Activated CD8-positive, alpha-beta T cell treated with anti-CD3 and anti-CD28 coated beads, Interleukin-2, amount 10 ng/mL, durations not matched to agents 7 days and 5 days (primary cell): ENCODE results near the gene LBHD1. TPM values are rescaled to one million over a fixed set of nuclear protein-coding genes. Genes with fewer than 3 reads are reported as not detected.
"Not testable (repeated sequence)": the region's sequence is repeated elsewhere in the genome, so short reads cannot be mapped to it uniquely, and the experiment has no call there.

Experiments
- ATAC-seq: fragments of 150-1000 bp; cut with Tn5 transposase; one replicate; pipeline ENCODE4 v1.10.0; 2021; ENCODE audit warnings: moderate library complexity
- CTCF ChIA-PET: fragments of 350-600 bp; sonication (Branson Sonifier 250); formaldehyde crosslinking; loops from one replicate; lab custom pipeline; 2021; ENCODE audit warnings: antibody characterized with exemption; lab: Charles Lee
- POLR2A ChIA-PET: fragments of 350-600 bp; sonication (Branson Sonifier 250); formaldehyde crosslinking; loops from one replicate; lab custom pipeline; 2021; ENCODE audit warnings: antibody characterized with exemption; lab: Charles Lee
- DNase-seq: peaks from one replicate; pipeline ENCODE4 v3.0.0-alpha.2; 2020
- H3K27ac Mint-ChIP-seq: one replicate; pipeline ENCODE4 v1.8.0; 2021; ENCODE audit warnings: mild to moderate bottlenecking, mixed read lengths
- H3K27me3 Mint-ChIP-seq: one replicate; pipeline ENCODE4 v1.8.0; 2021; ENCODE audit warnings: low read depth, mixed read lengths
- H3K36me3 Mint-ChIP-seq: one replicate; pipeline ENCODE4 v1.8.0; 2021; ENCODE audit warnings: low read depth, mixed read lengths
- H3K4me1 Mint-ChIP-seq: one replicate; pipeline ENCODE4 v1.8.0; 2021; ENCODE audit warnings: low read depth, mixed read lengths
- H3K4me3 Mint-ChIP-seq: one replicate; pipeline ENCODE4 v1.8.0; 2021; ENCODE audit warnings: mild to moderate bottlenecking, mixed read lengths
- H3K9me3 Mint-ChIP-seq: one replicate; pipeline ENCODE4 v1.8.0; 2022; ENCODE audit warnings: mixed read lengths; ENCODE audit not compliant: insufficient read depth
- total RNA-seq, 2 experiments: library from RNA; stranded (reverse); gene quantifications; one replicate each; pipeline ENCODE4 v1.2.3, GENCODE V29; 2021

LBHD1 gene
- total RNA-seq, 2 experiments from 2014 or later: 22.3 to 25.0 TPM

DNA sequence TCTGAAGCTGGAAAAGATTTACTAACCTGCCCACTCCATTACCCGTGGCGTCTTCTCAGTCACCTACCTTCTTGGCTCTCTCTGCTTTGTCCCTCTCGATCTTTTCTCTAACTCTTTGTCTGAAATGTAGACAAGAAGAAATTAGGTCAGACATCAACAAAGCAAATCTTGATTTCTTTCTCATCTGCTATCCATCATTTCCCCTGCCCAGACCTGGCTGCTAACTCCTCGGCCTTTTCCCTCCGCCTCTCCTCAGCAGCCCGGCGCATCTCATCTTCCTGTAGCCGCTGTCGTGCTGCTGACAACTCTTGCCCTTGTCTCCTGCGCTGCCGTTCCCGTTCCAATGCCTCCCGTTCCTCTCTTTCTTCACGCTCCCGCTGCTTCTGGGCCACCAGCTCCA is 5.6 kb upstream of the LBHD1 start:
- Mint-ChIP-seq H3K27me3 (no peaks in the 10 kb centered on the region), H3K9me3 (no peaks in the 10 kb centered on the region), H3K4me3 (peak overlapping the region; percentile 92), H3K4me1 (peaks cover 54% of the 10 kb centered on the region), H3K27ac (peak overlapping the region; percentile 87), H3K36me3 (peaks cover 43% of the 10 kb centered on the region)
- no peak for DNase-seq
- ATAC-seq: no peak
- ChIA-PET CTCF (interaction anchor here (1.4 to 7.0 kb wide), 4 partner anchors 13 to 85 kb away, joined by 4 to 77 read pairs (median 6); partner anchors contain the start of genes C11orf98, MTA2 and TUT1), POLR2A (interaction anchor here (1.3 to 4.8 kb wide), 3 partner anchors 13 to 164 kb away, joined by 3 to 32 read pairs (median 8); partner anchors contain the start of genes C11orf98, CSKMT and INTS5)

DNA sequence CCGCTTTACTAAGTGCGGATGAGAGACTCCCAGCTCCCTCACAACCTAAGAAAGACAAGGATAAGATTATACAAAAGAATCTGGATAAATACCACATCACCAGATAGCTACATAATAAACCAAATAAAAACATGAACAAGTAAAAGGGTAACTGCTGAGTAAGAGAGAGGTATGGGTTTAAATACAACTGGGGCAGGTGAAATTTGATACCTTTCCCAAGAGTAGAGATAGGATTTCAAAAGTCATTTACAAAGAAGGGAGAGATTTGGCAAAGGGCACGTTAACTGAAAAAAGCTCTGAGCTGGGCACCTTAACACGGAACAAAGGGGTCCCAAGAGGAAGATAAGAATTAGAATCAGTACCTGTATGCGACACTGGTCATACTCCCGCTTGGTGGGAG is 5.1 kb upstream of the LBHD1 start:
- peaks cover 59% of the 10 kb centered on the region for H3K4me1 Mint-ChIP-seq
- no peak for DNase-seq
- H3K4me3 Mint-ChIP-seq: peak overlapping the region; percentile 47
- POLR2A ChIA-PET: interaction anchor here (1.3 to 4.8 kb wide), 5 partner anchors 10 to 179 kb away, joined by 3 to 32 read pairs (median 8); partner anchors contain the start of genes C11orf98, CSKMT and INTS5
- H3K36me3 Mint-ChIP-seq: peaks cover 48% of the 10 kb centered on the region
- no peaks in the 10 kb centered on the region for H3K27me3 Mint-ChIP-seq
- CTCF ChIA-PET: interaction anchor here (1.3 to 7.0 kb wide), 5 partner anchors 13 to 85 kb away, joined by 3 to 77 read pairs (median 5); partner anchors contain the start of genes C11orf98, MTA2 and TUT1
- peak overlapping the region; percentile 87 for H3K27ac Mint-ChIP-seq
- H3K9me3 Mint-ChIP-seq: no peaks in the 10 kb centered on the region
- no peak for ATAC-seq

DNA sequence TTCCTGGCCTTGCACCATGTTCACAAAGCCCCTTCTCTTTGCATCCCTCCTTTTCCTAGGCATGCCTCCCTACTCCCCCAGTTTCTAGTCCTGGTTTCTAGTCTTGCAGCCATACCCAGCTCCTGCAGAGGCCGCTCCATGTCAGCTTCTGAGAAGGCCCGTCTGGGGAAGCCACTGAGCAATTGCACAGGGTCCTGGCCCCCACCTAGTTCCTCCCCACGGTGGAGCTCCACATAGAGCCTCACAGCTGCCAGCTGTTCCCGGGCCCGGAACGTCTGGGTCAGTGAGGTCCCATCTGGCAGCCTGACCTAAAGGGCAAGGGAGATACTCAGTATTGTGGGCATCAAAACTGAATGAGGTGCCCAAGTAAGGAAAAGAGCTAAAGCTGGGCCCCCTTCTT is 4.6 kb upstream of the LBHD1 start:
- peak overlapping the region; percentile 47 for H3K4me3 Mint-ChIP-seq

DNA sequence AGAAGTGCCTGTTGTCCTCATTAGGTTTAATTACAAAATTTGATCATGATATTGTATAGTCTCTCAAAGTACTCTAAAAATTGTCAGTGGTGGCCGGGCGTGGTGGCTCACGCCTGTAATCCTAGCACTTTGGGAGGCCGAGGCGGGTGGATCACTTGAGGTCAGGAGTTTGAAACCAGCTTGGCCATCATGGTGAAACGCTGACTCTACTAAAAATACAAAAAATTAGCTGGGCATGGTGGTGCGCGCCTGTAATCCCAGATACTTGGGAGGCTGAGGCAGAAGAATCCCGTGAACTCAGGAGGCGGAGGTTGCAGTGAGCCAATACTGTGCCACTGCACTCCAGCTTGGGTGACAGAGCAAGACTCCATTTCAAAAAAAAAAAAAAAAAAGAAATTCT is 3.3 kb upstream of the LBHD1 start:
- ATAC-seq, H3K27me3 Mint-ChIP-seq, H3K9me3 Mint-ChIP-seq, H3K4me3 Mint-ChIP-seq, H3K27ac Mint-ChIP-seq, DNase-seq: not testable (repeated sequence)
- H3K4me1 Mint-ChIP-seq: peaks cover 65% of the 10 kb centered on the region
- ChIA-PET CTCF (interaction anchor here (1.2 to 1.6 kb wide), 2 partner anchors 52 to 111 kb away, joined by 3 to 4 read pairs; partner anchors contain the start of genes HNRNPUL2 and TTC9C), POLR2A (interaction anchor here (1.0 to 4.8 kb wide), 7 partner anchors 8 to 166 kb away, joined by 3 to 32 read pairs (median 6); partner anchors contain the start of genes C11orf98, CSKMT and TUT1)
- peaks cover 58% of the 10 kb centered on the region for H3K36me3 Mint-ChIP-seq

More for the DNA sequence above, 4.6 kb upstream of the LBHD1 start:
- no peaks in the 10 kb centered on the region for H3K9me3 Mint-ChIP-seq
- POLR2A ChIA-PET: interaction anchor here (1.0 to 4.8 kb wide), 7 partner anchors 9 to 179 kb away, joined by 3 to 32 read pairs (median 3); partner anchors contain the start of genes C11orf98, CSKMT, INTS5 and TUT1
- no peak overlapping the region for H3K27ac Mint-ChIP-seq
- CTCF ChIA-PET: interaction anchor here (1.3 to 7.0 kb wide), 5 partner anchors 12 to 84 kb away, joined by 3 to 77 read pairs (median 5); partner anchors contain the start of genes C11orf98, MTA2 and TUT1
- DNase-seq (no peak), ATAC-seq (no peak)
- H3K27me3 Mint-ChIP-seq: no peaks in the 10 kb centered on the region
- H3K4me1 Mint-ChIP-seq: peaks cover 60% of the 10 kb centered on the region
- H3K36me3 Mint-ChIP-seq: peaks cover 50% of the 10 kb centered on the region

DNA sequence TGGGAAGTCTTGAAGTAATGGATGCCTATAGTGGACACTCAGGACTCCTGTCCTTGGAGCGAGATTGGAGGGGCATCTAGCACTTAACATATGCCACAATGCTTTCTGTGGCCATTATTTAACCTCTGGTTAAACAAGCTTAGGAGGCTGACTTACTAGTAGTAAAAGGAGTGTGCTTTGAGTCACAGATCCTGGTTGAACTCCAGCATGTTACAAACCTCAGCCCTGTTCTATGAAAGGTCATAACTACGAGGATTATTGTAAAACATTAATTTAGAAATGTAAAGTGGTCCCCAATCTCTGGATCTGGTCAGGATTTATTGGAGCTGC is 1.1 kb upstream of the LBHD1 start:
- POLR2A ChIA-PET: interaction anchor here (1.3 to 6.0 kb wide), 6 partner anchors 8 to 168 kb away, joined by 3 to 39 read pairs (median 21); partner anchors contain the start of genes BSCL2, C11orf98, CSKMT and GNG3
- CTCF ChIA-PET: interaction anchor here (1.0 to 3.3 kb wide), 4 partner anchors 22 to 74 kb away, joined by 3 to 12 read pairs (median 3); partner anchors contain the start of genes B3GAT3 and EML3
- Mint-ChIP-seq H3K4me3 (peak overlapping the region; percentile 99), H3K36me3 (peaks cover 62% of the 10 kb centered on the region), H3K27me3 (no peaks in the 10 kb centered on the region), H3K9me3 (no peaks in the 10 kb centered on the region), H3K27ac (peak overlapping the region; percentile 99), H3K4me1 (peaks cover 68% of the 10 kb centered on the region)
- no peak for DNase-seq
- ATAC-seq: no peak

DNA sequence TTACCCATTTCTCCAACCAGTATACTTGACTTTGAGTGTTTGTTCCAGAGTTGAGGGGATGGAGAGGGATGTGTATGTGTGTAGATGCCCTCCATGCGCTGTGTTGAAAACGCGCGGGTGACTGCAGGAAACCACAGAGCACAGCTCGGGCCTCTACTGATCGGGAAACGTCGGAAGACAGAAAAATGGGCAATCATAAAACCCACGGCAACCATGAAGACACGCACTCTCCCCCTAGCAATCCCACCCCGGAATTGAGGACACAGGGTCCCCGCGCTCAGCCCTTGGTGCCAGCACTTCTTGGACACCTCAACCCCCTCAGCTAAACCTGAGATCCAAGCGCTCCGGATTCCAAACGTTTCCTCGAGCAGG is 845 bp downstream of the LBHD1 start:
- ChIA-PET CTCF (interaction anchor here (0.9 to 3.5 kb wide), 9 partner anchors 9 to 115 kb away, joined by 3 to 13 read pairs (median 8); partner anchors contain the start of genes EML3, LRRN4CL, TAF6L and TUT1), POLR2A (interaction anchor here (0.6 to 6.0 kb wide), 27 partner anchors 8 to 211 kb away, joined by 3 to 39 read pairs (median 6); partner anchors contain the start of genes BSCL2, EML3, HNRNPUL2 and INTS5)
- ATAC-seq: peak; percentile 20
- H3K27me3 Mint-ChIP-seq: no peaks in the 10 kb centered on the region
- peak overlapping the region; percentile 99 for H3K27ac Mint-ChIP-seq
- H3K36me3 Mint-ChIP-seq: peaks cover 61% of the 10 kb centered on the region
- H3K4me3 Mint-ChIP-seq: peak overlapping the region; percentile 99
- DNase-seq: no peak
- no peaks in the 10 kb centered on the region for H3K9me3 Mint-ChIP-seq
- H3K4me1 Mint-ChIP-seq: peaks cover 66% of the 10 kb centered on the region

DNA sequence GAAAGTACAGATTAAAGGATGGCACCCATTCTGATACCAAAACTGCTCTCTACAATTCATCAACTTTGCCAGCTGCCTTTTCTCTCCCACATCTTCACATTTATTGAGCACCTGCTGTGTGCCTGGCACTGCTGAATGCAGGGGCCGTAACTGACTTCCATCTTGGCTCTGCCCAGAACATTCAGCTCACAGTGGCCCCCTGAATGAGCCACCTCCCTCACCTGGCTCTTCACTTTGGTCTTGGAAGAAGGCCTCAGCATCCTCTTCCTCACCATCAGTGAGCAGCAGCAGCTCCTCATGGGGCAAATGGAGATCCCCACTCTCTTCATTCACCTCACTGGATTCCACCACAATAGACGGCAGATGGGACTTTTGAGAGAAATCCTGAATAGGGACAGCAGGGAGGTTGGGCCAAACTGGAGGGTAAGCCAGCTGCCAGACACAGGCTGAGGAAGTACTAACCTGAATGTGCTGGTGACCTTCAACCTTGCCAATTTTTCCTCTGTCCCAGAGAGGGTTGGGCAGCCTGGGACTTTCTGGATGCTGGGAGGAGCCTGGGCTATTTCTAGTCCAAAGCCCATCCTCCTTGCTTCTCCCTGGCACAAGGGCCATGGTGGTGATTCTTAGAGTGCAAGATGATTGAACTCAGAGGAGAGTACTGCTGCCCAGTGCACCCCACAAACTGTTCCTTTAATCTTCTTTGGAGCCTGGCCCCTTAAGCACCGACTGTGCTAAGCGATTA is 2.5 kb downstream of the LBHD1 start:
- ATAC-seq: no peak
- no peaks in the 10 kb centered on the region for H3K9me3 Mint-ChIP-seq
- peak overlapping the region; percentile 99 for H3K4me3 Mint-ChIP-seq
- POLR2A ChIA-PET: interaction anchor here (1.0 to 6.0 kb wide), 7 partner anchors 17 to 171 kb away, joined by 3 to 39 read pairs (median 21); partner anchors contain the start of genes B3GAT3, GANAB, INTS5 and TUT1
- DNase-seq: no peak
- no peaks in the 10 kb centered on the region for H3K27me3 Mint-ChIP-seq
- CTCF ChIA-PET: interaction anchor here (1.1 to 3.5 kb wide), 4 partner anchors 16 to 117 kb away, joined by 3 to 11 read pairs (median 4); partner anchors contain the start of genes INTS5 and TUT1
- H3K36me3 Mint-ChIP-seq: peaks cover 70% of the 10 kb centered on the region
- H3K27ac Mint-ChIP-seq: peak overlapping the region; percentile 99
- H3K4me1 Mint-ChIP-seq: peaks cover 63% of the 10 kb centered on the region

DNA sequence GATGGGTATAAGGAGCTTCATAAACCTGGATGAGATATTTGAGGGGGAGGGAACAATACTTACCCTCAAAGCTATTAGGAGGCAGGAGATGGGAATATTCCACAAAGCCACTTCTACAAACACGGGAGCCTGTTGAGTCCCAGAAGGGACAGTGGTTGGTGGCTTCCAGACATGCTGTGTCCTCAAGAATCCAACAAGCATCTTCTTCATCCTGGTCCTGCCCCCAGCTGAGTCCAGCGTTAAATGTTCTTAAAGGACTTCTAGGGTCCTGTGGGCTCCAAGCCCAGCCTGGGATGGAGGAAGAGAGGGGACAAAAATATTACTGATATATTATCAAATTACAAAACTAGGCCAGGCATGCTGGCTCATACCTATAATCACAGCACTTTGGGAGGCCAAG is 4.6 kb downstream of the LBHD1 start:
- H3K36me3 Mint-ChIP-seq: peaks cover 68% of the 10 kb centered on the region
- ChIA-PET POLR2A (interaction anchor here (1.0 to 6.1 kb wide), 13 partner anchors 9 to 188 kb away, joined by 3 to 76 read pairs (median 7); partner anchors contain the start of genes B3GAT3, GANAB, INTS5 and MTA2), CTCF (interaction anchor here (0.9 to 2.1 kb wide), 6 partner anchors 11 to 119 kb away, joined by 3 to 12 read pairs (median 3); partner anchors contain the start of genes MTA2 and TUT1)
- peak overlapping the region; percentile 98 for H3K4me3 Mint-ChIP-seq
- peaks cover 56% of the 10 kb centered on the region for H3K4me1 Mint-ChIP-seq
- no peaks in the 10 kb centered on the region for H3K9me3 Mint-ChIP-seq
- DNase-seq (no peak), ATAC-seq (no peak)
- no peaks in the 10 kb centered on the region for H3K27me3 Mint-ChIP-seq
- H3K27ac Mint-ChIP-seq: peak overlapping the region; percentile 93

DNA sequence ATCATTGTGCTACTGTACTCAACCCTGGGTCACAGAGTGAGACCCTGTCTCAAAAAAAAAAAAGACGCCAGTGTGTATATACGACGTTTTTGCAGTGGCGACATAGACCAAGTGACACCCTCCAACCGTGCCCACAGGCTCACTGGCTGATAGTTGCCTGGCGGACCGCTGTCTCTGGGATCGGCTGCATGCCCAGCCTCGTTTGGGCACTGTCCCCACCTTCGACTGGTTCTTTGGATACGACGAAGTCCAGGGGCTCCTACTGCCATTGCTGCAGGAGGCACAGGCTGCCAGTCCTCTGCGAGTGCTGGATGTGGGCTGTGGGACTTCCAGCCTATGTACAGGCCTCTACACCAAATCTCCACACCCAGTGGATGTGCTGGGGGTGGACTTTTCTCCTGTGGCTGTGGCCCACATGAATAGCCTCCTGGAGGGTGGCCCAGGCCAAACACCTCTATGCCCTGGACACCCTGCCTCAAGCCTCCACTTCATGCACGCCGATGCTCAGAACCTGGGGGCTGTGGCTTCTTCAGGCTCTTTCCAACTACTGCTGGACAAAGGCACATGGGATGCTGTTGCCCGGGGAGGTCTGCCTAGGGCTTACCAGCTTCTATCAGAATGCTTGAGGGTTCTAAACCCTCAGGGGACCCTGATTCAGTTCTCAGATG is 5.7 kb downstream of the LBHD1 start:
- peaks cover 65% of the 10 kb centered on the region for H3K36me3 Mint-ChIP-seq
- no peak for DNase-seq

DNA sequence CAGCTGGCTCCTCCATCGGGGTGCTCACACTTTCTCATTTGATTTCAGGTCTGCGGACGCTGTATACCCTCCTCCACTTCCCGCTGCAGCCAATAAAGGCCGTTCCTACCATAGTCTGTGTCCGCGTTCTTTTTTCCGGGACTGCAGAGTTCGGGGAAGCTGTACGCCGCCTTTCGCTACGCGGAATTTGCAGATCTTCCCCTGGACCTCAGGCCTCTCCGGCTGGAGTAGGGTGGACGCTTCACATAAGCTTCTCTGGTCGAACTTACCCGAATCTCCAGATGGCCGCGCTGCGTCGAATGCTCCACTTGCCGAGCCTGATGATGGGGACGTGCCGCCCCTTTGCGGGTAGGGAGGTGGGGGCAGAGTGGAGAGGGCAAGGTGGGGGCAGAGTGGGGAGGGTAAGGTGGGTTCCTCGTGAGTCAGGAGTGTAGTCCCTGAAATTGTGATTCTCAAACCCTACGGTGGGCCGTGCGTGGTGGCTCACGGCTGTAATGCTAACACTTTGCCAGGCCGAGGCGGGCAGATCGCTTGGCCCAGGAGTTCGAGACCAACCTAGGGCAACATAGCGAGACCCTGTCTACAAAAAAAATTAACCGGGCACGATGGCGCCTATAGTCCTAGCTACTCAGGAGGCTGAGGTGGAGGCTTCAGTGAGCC is 6.3 kb downstream of the LBHD1 start:
- peak; percentile 74 for DNase-seq
- peak overlapping the region; percentile 98 for H3K4me3 Mint-ChIP-seq
- CTCF ChIA-PET: interaction anchor here (1.0 to 3.4 kb wide), 24 partner anchors 10 to 273 kb away, joined by 3 to 23 read pairs (median 5); partner anchors contain the start of genes EML3, HNRNPUL2, INTS5 and ROM1
- H3K36me3 Mint-ChIP-seq: peaks cover 62% of the 10 kb centered on the region
- peaks cover 44% of the 10 kb centered on the region for H3K4me1 Mint-ChIP-seq
- no peaks in the 10 kb centered on the region for H3K27me3 Mint-ChIP-seq
- POLR2A ChIA-PET: interaction anchor here (0.5 to 6.1 kb wide), 48 partner anchors 10 to 1752 kb away, joined by 3 to 76 read pairs (median 6); partner anchors contain the start of genes B3GAT3, BSCL2, EEF1G and GANAB
- peak overlapping the region; percentile 93 for H3K27ac Mint-ChIP-seq
- peak; percentile 24 for ATAC-seq
- H3K9me3 Mint-ChIP-seq: no peaks in the 10 kb centered on the region

More for the DNA sequence above, 5.7 kb downstream of the LBHD1 start:
- ATAC-seq: no peak
- H3K27me3 Mint-ChIP-seq: no peaks in the 10 kb centered on the region
- ChIA-PET POLR2A (interaction anchor here (1.1 to 6.1 kb wide), 20 partner anchors 9 to 215 kb away, joined by 3 to 76 read pairs (median 14); partner anchors contain the start of genes B3GAT3, BSCL2, GANAB and GNG3), CTCF (interaction anchor here (1.1 to 3.4 kb wide), 5 partner anchors 15 to 120 kb away, joined by 3 to 23 read pairs (median 6); partner anchors contain the start of gene TUT1)
- peak overlapping the region; percentile 93 for H3K27ac Mint-ChIP-seq
- peaks cover 50% of the 10 kb centered on the region for H3K4me1 Mint-ChIP-seq
- no peaks in the 10 kb centered on the region for H3K9me3 Mint-ChIP-seq
- H3K4me3 Mint-ChIP-seq: peak overlapping the region; percentile 98
